Ovary (tissue), 3 donors: Measurements from ENCODE around the gene STOML1.

Source experiments
- POLR2A ChIP-seq: fragments of 450-650 bp; IDR thresholded peaks from one replicate; pipeline ENCODE4 v1.6.1; 2017; ENCODE audit warnings: antibody characterized with exemption, mild to moderate bottlenecking, moderate library complexity
- TF ChIP-seq, protein P1 (sequence below), 3 donors: fragments of 450-650 bp in 2 of 3; fragments of 200-600 bp in 1 of 3; IDR thresholded peaks; one replicate each; pipeline versions ENCODE4 v1.5.1 to v1.8.0; 2016 to 2022; ENCODE audit warnings: antibody characterized with exemption in 3 of 3, mild to moderate bottlenecking in 1 of 3
- donor health status: DM: no; HTN: no; CAD: no.

DNA sequence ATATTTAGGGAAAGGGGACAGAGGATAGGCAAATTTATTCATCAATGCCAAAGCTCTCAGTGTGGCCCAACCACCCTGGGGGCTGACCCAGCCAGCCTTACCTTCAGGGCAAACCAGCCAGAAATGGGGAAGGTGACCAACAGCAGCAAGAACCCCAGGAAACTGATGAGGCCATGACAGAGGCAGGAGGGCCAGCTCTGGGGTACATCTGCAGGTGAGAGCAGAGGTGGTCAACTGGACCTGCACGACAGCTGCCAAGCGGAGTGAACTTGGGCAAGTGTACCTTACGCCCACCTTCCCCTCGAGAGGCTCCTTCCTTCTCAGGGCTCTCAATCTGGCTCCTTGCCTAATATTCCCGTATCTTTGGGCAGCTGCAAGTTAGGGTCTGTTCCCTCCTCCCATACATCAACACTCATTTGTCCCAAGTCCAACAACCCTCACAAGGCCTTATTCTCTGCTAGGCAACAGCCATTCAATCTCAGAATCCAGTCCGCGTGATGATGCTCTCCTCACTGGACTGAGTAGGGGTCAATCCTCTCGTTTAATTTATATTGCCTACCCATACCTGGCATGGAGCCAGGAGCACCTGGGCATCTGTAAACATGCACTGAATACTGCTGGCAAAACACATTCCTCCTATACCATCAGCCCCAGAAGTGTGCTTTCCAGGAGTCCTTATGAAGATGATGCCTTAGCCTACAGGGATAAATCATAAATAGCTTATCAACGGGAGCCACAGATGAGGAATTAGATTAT lies 1.7 kb downstream of the STOML1 start:
- TF ChIP-seq, protein P1, sequence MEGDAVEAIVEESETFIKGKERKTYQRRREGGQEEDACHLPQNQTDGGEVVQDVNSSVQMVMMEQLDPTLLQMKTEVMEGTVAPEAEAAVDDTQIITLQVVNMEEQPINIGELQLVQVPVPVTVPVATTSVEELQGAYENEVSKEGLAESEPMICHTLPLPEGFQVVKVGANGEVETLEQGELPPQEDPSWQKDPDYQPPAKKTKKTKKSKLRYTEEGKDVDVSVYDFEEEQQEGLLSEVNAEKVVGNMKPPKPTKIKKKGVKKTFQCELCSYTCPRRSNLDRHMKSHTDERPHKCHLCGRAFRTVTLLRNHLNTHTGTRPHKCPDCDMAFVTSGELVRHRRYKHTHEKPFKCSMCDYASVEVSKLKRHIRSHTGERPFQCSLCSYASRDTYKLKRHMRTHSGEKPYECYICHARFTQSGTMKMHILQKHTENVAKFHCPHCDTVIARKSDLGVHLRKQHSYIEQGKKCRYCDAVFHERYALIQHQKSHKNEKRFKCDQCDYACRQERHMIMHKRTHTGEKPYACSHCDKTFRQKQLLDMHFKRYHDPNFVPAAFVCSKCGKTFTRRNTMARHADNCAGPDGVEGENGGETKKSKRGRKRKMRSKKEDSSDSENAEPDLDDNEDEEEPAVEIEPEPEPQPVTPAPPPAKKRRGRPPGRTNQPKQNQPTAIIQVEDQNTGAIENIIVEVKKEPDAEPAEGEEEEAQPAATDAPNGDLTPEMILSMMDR (IDR thresholded peaks at IDR 0.05), result no peak
- TF ChIP-seq POLR2A, result no peak
